Measurements from ENCODE around the gene PIK3C2G.
"Not testable (repeated sequence)": the region's sequence is repeated elsewhere in the genome, so short reads cannot be mapped to it uniquely, and the experiment has no call there.

The PIK3C2G gene

GRCh38 chr12:18483698-18484325, 222.5 kb downstream of the PIK3C2G start:
- Histone ChIP-seq H3K27me3 (ENCODE audit: insufficient read depth, low read length) (no peaks in the 10 kb centered on the region), H3K9ac (ENCODE audit: low read depth, low read length) (no peak overlapping the region), H3K4me1 (ENCODE audit: insufficient read depth, low read length) (peaks cover 28% of the 10 kb centered on the region; the same call in 1 of the 2 replicates), H3K36me3 (ENCODE audit: insufficient read depth, low read depth, low read length) (no peaks in the 10 kb centered on the region), H3K9me3 (ENCODE audit: insufficient read depth, low read depth, low read length) (no peaks in the 10 kb centered on the region), H3K4me3 (ENCODE audit: low read length) (no peak overlapping the region), H3K27ac (ENCODE audit: low read length) (no peak overlapping the region)

DNA sequence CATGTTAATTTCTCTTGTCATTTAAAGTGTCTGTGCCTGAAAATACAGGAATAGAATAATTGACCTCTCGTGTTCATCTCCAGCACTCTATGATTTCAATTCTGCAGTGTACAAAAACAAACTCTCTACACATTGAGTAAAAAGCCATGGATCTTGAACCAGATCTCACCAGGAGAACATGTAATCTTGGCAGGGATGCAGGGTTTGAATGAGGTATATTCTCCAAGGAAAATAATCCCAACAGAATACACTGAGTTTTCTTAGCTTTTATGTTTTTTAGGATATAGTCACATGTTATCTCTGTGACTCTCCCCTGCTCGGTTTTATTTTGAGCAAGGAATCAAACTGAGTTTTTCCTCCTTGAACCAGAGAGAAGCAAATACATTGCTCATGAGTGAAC, 224.7 kb downstream of the PIK3C2G start:
- Histone ChIP-seq H3K27ac (ENCODE audit: low read length) (no peak overlapping the region), H3K27me3 (ENCODE audit: insufficient read depth, low read length) (no peaks in the 10 kb centered on the region), H3K4me1 (ENCODE audit: insufficient read depth, low read length) (peaks cover 28% of the 10 kb centered on the region; the same call in 1 of the 2 replicates), H3K9ac (ENCODE audit: low read depth, low read length) (no peak overlapping the region), H3K36me3 (ENCODE audit: insufficient read depth, low read depth, low read length) (no peaks in the 10 kb centered on the region), H3K9me3 (ENCODE audit: insufficient read depth, low read depth, low read length) (no peaks in the 10 kb centered on the region), H3K4me3 (ENCODE audit: low read length) (no peak overlapping the region)

- H3K36me3 ChIP-seq (ENCODE audit: insufficient read depth, low read depth, low read length): no peaks in the 10 kb centered on the region
- H3K27me3 ChIP-seq (ENCODE audit: insufficient read depth, low read length): no peaks in the 10 kb centered on the region
- peaks cover 28% of the 10 kb centered on the region; the same call in 1 of the 2 replicates for H3K4me1 ChIP-seq (ENCODE audit: insufficient read depth, low read length)
- H3K4me3 ChIP-seq (ENCODE audit: low read length): no peak overlapping the region
- no peak overlapping the region for H3K27ac ChIP-seq (ENCODE audit: low read length)
- no peaks in the 10 kb centered on the region for H3K9me3 ChIP-seq (ENCODE audit: insufficient read depth, low read depth, low read length)
- no peak overlapping the region for H3K9ac ChIP-seq (ENCODE audit: low read depth, low read length)
Measured at GRCh38 chr12:18487509-18487908, 226.2 kb downstream of the PIK3C2G start.

DNA sequence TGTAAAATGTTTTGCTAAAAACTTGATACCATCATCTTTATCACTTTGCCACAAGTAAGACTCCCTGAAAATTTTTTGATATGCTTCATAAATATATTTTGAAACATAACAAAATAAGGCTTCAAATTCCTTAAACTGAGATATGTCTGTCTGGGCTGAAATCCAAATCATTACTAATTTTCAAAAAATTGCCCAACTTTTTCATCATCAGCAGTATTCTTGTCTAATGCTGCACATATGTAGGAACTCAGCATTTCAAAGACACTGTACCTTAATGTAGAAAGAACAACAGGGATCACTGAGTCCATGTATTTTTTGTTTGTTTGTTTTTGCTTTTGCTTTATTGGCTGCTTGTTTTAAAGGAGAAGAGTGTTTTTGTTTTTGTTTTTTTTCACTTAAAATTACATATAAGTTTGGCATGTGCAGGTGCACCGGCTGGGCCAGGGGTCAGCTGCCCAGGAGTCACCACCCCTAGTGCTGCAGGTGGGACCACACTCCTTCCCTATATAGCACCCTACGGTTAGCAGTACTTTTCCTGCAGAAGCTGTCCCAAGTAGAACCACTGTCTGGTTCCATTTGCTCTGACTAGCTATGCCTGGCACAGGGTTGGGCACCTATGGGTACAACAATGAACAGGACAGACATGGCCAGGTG, 231.2 kb downstream of the PIK3C2G start:
- no peaks in the 10 kb centered on the region for H3K36me3 ChIP-seq (ENCODE audit: insufficient read depth, low read depth, low read length)
- no peaks in the 10 kb centered on the region for H3K4me1 ChIP-seq (ENCODE audit: insufficient read depth, low read length)
- H3K27me3 ChIP-seq (ENCODE audit: insufficient read depth, low read length): no peaks in the 10 kb centered on the region
- no peak overlapping the region for H3K9ac ChIP-seq (ENCODE audit: low read depth, low read length)
- no peak overlapping the region for H3K27ac ChIP-seq (ENCODE audit: low read length)
- H3K4me3 ChIP-seq (ENCODE audit: low read length): no peak overlapping the region
- H3K9me3 ChIP-seq (ENCODE audit: insufficient read depth, low read depth, low read length): no peaks in the 10 kb centered on the region

GRCh38 chr12:18496156-18496555, 234.8 kb downstream of the PIK3C2G start:
- no peak overlapping the region for H3K9ac ChIP-seq (ENCODE audit: low read depth, low read length)

DNA sequence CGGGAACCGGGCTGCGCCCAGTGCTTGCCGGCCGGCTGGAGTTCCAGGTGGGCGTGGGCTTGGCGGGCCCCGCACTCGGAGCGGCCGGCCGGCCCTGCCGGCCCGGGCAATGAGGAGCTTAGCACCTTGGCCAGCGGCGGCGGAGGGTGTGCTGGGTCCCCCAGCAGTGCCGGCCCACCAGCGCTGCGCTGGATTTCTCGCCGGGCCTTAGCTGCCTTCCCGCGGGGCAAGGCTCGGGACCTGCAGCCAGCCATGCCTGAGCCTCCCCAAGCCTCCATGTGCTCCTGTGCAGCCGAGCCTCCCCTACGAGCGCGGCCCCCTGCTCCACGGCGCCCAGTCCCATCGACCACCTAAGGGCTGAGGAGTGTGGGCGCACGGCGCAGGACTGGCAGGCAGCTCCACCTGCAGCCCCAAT, 238.8 kb downstream of the PIK3C2G start:
- not testable (repeated sequence) for H3K9ac ChIP-seq (ENCODE audit: low read depth, low read length); H3K4me3 ChIP-seq (ENCODE audit: low read length); H3K9me3 ChIP-seq (ENCODE audit: insufficient read depth, low read depth, low read length); H3K36me3 ChIP-seq (ENCODE audit: insufficient read depth, low read depth, low read length); H3K27me3 ChIP-seq (ENCODE audit: insufficient read depth, low read length); H3K27ac ChIP-seq (ENCODE audit: low read length); H3K4me1 ChIP-seq (ENCODE audit: insufficient read depth, low read length)

More at GRCh38 chr12:18496156-18496555, 234.8 kb downstream of the PIK3C2G start:
- Histone ChIP-seq H3K4me1 (ENCODE audit: insufficient read depth, low read length) (no peaks in the 10 kb centered on the region), H3K4me3 (ENCODE audit: low read length) (no peak overlapping the region), H3K36me3 (ENCODE audit: insufficient read depth, low read depth, low read length) (no peaks in the 10 kb centered on the region), H3K9me3 (ENCODE audit: insufficient read depth, low read depth, low read length) (no peaks in the 10 kb centered on the region), H3K27ac (ENCODE audit: low read length) (no peak overlapping the region), H3K27me3 (ENCODE audit: insufficient read depth, low read length) (no peaks in the 10 kb centered on the region)

DNA sequence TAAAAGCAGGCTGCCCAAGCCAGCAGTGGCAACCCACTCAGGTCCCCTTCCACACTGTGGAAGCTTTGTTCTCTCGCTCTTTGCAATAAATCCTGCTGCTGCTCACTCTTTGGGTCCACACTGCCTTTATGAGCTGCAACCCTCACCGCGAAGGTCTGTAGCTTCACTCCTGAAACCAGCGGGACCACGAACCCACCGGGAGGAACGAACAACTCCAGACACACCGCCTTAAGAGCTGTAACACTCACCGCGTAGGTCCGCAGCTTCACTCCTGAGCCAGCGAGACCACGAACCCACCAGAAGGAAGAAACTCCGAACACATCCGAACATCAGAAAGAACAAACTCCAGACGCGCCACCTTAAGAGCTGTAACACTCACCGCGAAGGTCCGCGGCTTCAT, 239.4 kb downstream of the PIK3C2G start:
- H3K27me3 ChIP-seq (ENCODE audit: insufficient read depth, low read length); H3K4me3 ChIP-seq (ENCODE audit: low read length); H3K9me3 ChIP-seq (ENCODE audit: insufficient read depth, low read depth, low read length); H3K9ac ChIP-seq (ENCODE audit: low read depth, low read length); H3K36me3 ChIP-seq (ENCODE audit: insufficient read depth, low read depth, low read length); H3K27ac ChIP-seq (ENCODE audit: low read length); H3K4me1 ChIP-seq (ENCODE audit: insufficient read depth, low read length): not testable (repeated sequence)

GRCh38 chr12:18502422-18502968, 241.2 kb downstream of the PIK3C2G start:
- H3K27me3 ChIP-seq (ENCODE audit: insufficient read depth, low read length): no peaks in the 10 kb centered on the region
- no peak overlapping the region for H3K27ac ChIP-seq (ENCODE audit: low read length)
- H3K9me3 ChIP-seq (ENCODE audit: insufficient read depth, low read depth, low read length): no peaks in the 10 kb centered on the region
- no peaks in the 10 kb centered on the region for H3K4me1 ChIP-seq (ENCODE audit: insufficient read depth, low read length)
- H3K4me3 ChIP-seq (ENCODE audit: low read length): no peak overlapping the region
- H3K36me3 ChIP-seq (ENCODE audit: insufficient read depth, low read depth, low read length): no peaks in the 10 kb centered on the region
- H3K9ac ChIP-seq (ENCODE audit: low read depth, low read length): no peak overlapping the region

DNA sequence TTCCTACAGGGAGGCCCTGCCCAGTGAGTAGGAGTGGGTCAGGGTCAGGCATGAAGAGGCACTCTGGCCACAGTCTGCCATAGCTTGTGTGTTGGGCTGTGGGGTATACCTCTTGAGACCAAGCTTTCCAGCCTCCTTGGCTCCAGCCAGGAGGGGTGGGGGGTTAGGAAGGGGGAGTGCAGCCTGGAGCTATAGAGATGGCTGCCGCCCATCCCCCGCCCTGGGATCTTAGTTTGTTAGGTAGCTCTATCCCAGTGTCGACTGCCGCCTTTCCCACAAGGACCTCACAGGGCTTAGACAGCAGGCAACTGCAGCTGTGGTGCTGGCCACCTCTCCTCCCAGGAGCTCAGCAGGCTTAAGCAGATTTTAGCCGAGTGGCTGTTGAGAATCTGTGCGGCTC, 260.1 kb downstream of the PIK3C2G start:
- H3K4me1 ChIP-seq (ENCODE audit: insufficient read depth, low read length): peaks cover under 1% of the 10 kb centered on the region; the same call in 1 of the 2 replicates
- no peak overlapping the region for H3K9ac ChIP-seq (ENCODE audit: low read depth, low read length)
- H3K27me3 ChIP-seq (ENCODE audit: insufficient read depth, low read length): no peaks in the 10 kb centered on the region
- H3K9me3 ChIP-seq (ENCODE audit: insufficient read depth, low read depth, low read length): no peaks in the 10 kb centered on the region; the same call in 1 of the 2 replicates
- no peak overlapping the region for H3K4me3 ChIP-seq (ENCODE audit: low read length)
- H3K27ac ChIP-seq (ENCODE audit: low read length): no peak overlapping the region
- H3K36me3 ChIP-seq (ENCODE audit: insufficient read depth, low read depth, low read length): no peaks in the 10 kb centered on the region

DNA sequence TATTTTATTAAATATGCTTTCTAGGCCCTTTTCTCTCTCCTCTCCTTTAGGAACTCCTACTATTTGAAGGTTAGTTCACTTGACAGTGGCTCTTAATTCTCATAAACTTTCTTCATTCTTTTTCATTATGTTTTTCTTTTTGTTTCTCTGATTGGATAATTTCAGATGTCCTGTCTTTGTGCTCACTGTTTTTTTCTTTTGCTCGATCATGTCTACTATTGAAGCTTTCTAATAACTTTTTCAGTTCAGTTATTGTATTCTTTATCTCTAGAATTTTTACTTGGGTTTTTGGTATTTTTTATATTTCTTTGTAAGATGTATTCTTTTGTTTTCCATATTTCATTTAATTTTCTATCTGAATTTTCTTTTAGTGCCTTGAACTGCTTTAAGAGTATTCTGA, 261.5 kb downstream of the PIK3C2G start:
- Histone ChIP-seq H3K27me3 (ENCODE audit: insufficient read depth, low read length) (no peaks in the 10 kb centered on the region), H3K9me3 (ENCODE audit: insufficient read depth, low read depth, low read length) (no peaks in the 10 kb centered on the region; the same call in 1 of the 2 replicates), H3K27ac (ENCODE audit: low read length) (no peak overlapping the region), H3K9ac (ENCODE audit: low read depth, low read length) (no peak overlapping the region), H3K4me1 (ENCODE audit: insufficient read depth, low read length) (no peaks in the 10 kb centered on the region), H3K4me3 (ENCODE audit: low read length) (no peak overlapping the region), H3K36me3 (ENCODE audit: insufficient read depth, low read depth, low read length) (no peaks in the 10 kb centered on the region)

DNA sequence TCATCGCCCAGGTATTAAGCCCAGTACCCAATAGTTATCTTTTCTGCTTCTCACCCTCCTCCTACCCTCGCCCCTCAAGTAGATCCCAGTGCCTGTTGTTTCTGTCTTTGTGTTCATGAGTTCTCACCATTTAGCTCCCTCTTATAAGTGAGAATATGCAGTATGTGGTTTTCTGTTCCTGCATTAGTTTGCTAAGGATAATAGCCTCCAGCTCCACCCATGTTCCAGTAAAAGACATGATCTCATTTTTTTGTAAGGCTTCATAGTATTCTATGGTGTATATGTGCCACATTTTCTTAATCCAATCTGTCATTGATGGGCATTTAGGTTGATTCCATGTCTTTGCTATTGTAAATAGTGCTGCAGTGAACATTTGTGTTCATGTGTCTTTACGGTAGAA, 281.2 kb downstream of the PIK3C2G start:
- not testable (repeated sequence) for H3K9me3 ChIP-seq (ENCODE audit: insufficient read depth, low read depth, low read length); H3K4me1 ChIP-seq (ENCODE audit: insufficient read depth, low read length); H3K9ac ChIP-seq (ENCODE audit: low read depth, low read length); H3K36me3 ChIP-seq (ENCODE audit: insufficient read depth, low read depth, low read length); H3K27me3 ChIP-seq (ENCODE audit: insufficient read depth, low read length); H3K27ac ChIP-seq (ENCODE audit: low read length); H3K4me3 ChIP-seq (ENCODE audit: low read length)

DNA sequence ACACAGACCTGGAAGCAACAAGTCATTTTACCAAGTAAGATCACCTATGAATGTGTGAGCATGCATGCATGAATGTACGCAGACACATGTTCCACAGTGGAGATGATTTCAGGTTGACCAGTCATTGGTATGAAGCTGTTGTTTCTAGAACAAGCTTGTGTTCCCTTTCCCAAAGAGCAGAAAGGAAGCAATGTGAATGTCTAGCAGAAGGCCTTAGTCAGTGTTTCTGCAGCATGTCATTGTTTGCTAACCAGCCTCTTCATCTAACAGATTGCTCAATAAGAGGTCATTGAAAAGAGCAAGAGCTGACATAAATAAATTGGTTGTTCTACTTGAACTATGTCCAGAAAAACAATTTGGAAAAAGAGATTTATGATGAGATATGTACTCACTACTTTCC, 285.1 kb downstream of the PIK3C2G start:
- H3K9ac ChIP-seq (ENCODE audit: low read depth, low read length): no peak overlapping the region
- H3K4me1 ChIP-seq (ENCODE audit: insufficient read depth, low read length): no peaks in the 10 kb centered on the region
- no peaks in the 10 kb centered on the region for H3K36me3 ChIP-seq (ENCODE audit: insufficient read depth, low read depth, low read length)
- H3K27me3 ChIP-seq (ENCODE audit: insufficient read depth, low read length): no peaks in the 10 kb centered on the region
- no peak overlapping the region for H3K27ac ChIP-seq (ENCODE audit: low read length)
- no peaks in the 10 kb centered on the region for H3K9me3 ChIP-seq (ENCODE audit: insufficient read depth, low read depth, low read length)
- H3K4me3 ChIP-seq (ENCODE audit: low read length): no peak overlapping the region

Measured in iPS-20b (cell line).